CD14-positive monocyte (primary cell): ENCODE measurements around the gene AREG. TPM values are rescaled to one million over a fixed set of nuclear protein-coding genes. Genes with fewer than 3 reads are reported as not detected.
A peak's percentile ranks its signal among the peaks of the same experiment; 100 is the strongest.

Experiments
- DNase-seq, 3 donors: peaks; one replicate each; pipeline ENCODE4 v3.0.0-alpha.2; 2011 to 2022
- H2AFZ ChIP-seq: 2 replicates; pipeline ENCODE4 v1.6.0; 2012; ENCODE audit warnings: mild to moderate bottlenecking, low read depth, low read length, inconsistent platforms; ENCODE audit not compliant: insufficient read depth, poor library complexity, severe bottlenecking
- H3K27ac ChIP-seq, 2 donors: 1 replicate in 1 of 2; 2 replicates in 1 of 2; pipeline ENCODE4 v1.5.1; 2012 to 2013; ENCODE audit warnings: low read length in 2 of 2, control low read depth in 1 of 2, inconsistent platforms in 1 of 2, low read depth in 1 of 2, mild to moderate bottlenecking in 1 of 2
- H3K27me3 ChIP-seq, 2 donors: one replicate each; pipeline versions ENCODE4 v1.6.0 to v1.6.1; 2011 to 2013; ENCODE audit warnings: low read length in 2 of 2; ENCODE audit not compliant: control insufficient read depth in 2 of 2, insufficient read depth in 2 of 2
- H3K36me3 ChIP-seq, 2 donors: replicated peaks in 1 of 2; 1 replicate in 1 of 2; 2 replicates in 1 of 2; pipeline versions ENCODE4 v1.5.1 to v1.6.1; 2012 to 2013; ENCODE audit warnings: low read length in 2 of 2, control low read depth in 1 of 2, inconsistent platforms in 1 of 2, mild to moderate bottlenecking in 1 of 2; ENCODE audit not compliant: insufficient read depth in 2 of 2, control insufficient read depth in 1 of 2
- H3K4me1 ChIP-seq, 2 donors: 1 replicate in 1 of 2; 2 replicates in 1 of 2; pipeline versions ENCODE4 v1.5.1 to v1.6.1; 2012 to 2013; ENCODE audit warnings: low read length in 2 of 2, control low read depth in 1 of 2, inconsistent platforms in 1 of 2, mild to moderate bottlenecking in 1 of 2, moderate library complexity in 1 of 2; ENCODE audit not compliant: insufficient read depth in 2 of 2, control insufficient read depth in 1 of 2
- H3K4me2 ChIP-seq: replicated peaks from 2 replicates; pipeline ENCODE3; 2012; ENCODE audit warnings: low read length, moderate library complexity, mild to moderate bottlenecking; ENCODE audit not compliant: poor library complexity, severe bottlenecking; ENCODE audit errors: extremely low read depth
- H3K4me3 ChIP-seq, 3 experiments: fragments of 200-600 bp in 1 of 3; sonication (generic) in 1 of 3; replicated peaks in 1 of 3; 1 replicate in 2 of 3; 2 replicates in 1 of 3; pipeline ENCODE4 v1.5.1; 2011 to 2013; ENCODE audit warnings: low read length in 3 of 3, mild to moderate bottlenecking in 3 of 3, control low read depth in 2 of 3, low read depth in 2 of 3, inconsistent platforms in 1 of 3, moderate library complexity in 1 of 3
- H3K79me2 ChIP-seq: 2 replicates; pipeline ENCODE4 v1.6.0; 2012; ENCODE audit warnings: mild to moderate bottlenecking, control low read depth, inconsistent platforms, low read length, moderate library complexity; ENCODE audit not compliant: insufficient read depth
- H3K9ac ChIP-seq: 2 replicates; pipeline ENCODE4 v1.6.0; 2017; ENCODE audit warnings: low read length, mild to moderate bottlenecking; ENCODE audit not compliant: insufficient read depth, poor library complexity, severe bottlenecking
- H3K9me3 ChIP-seq, 2 donors: replicated peaks in 1 of 2; 1 replicate in 1 of 2; 2 replicates in 1 of 2; pipeline versions ENCODE4 v1.5.1 to v1.6.1; 2012 to 2013; ENCODE audit warnings: low read length in 2 of 2, control low read depth in 1 of 2; ENCODE audit not compliant: control insufficient read depth in 1 of 2, insufficient read depth in 1 of 2
- H4K20me1 ChIP-seq: 2 replicates; pipeline ENCODE4 v1.6.0; 2012; ENCODE audit warnings: mild to moderate bottlenecking, low read length, control low read depth, moderate library complexity; ENCODE audit not compliant: insufficient read depth
- H3K27ac Mint-ChIP-seq, 7 donors: one replicate each; pipeline ENCODE4 v1.8.0; 2020; ENCODE audit warnings: mild to moderate bottlenecking in 7 of 7, mixed read lengths in 7 of 7, moderate library complexity in 6 of 7, inconsistent platforms in 2 of 7
- H3K27me3 Mint-ChIP-seq, 3 donors: one replicate each; pipeline ENCODE4 v1.8.0; 2021 to 2022; ENCODE audit warnings: low read depth in 3 of 3, mild to moderate bottlenecking in 3 of 3, mixed read lengths in 3 of 3, moderate library complexity in 3 of 3, inconsistent platforms in 1 of 3
- H3K36me3 Mint-ChIP-seq, 2 donors: one replicate each; pipeline ENCODE4 v1.8.0; 2020; ENCODE audit warnings: mixed read lengths in 2 of 2, inconsistent platforms in 1 of 2, mild to moderate bottlenecking in 1 of 2
- H3K4me1 Mint-ChIP-seq: one replicate; pipeline ENCODE4 v1.8.0; 2020; ENCODE audit warnings: mild to moderate bottlenecking, mixed read lengths
- H3K4me3 Mint-ChIP-seq, 2 donors: one replicate each; pipeline ENCODE4 v1.8.0; 2020; ENCODE audit warnings: mild to moderate bottlenecking in 2 of 2, mixed read lengths in 2 of 2, moderate library complexity in 1 of 2
- H3K9me3 Mint-ChIP-seq, 7 donors: one replicate each; pipeline ENCODE4 v1.8.0; 2020 to 2022; ENCODE audit warnings: mixed read lengths in 7 of 7, mild to moderate bottlenecking in 6 of 7, moderate library complexity in 6 of 7, inconsistent platforms in 2 of 7
- WGBS: methylation state at CpG from one replicate; pipeline ENCODE4 v1.1.5; 2013; ENCODE audit warnings: missing lambda C conversion rate; ENCODE audit not compliant: insufficient coverage; 5-methylcytosine and 5-hydroxymethylcytosine counted together
- intact Hi-C, 2 donors: fragments of 100-400 bp; cut with micrococcal nuclease; formaldehyde crosslinking; loops; one replicate each; pipeline versions ENCODE4 v1.15.0 to v1.15.1; 2023
- polyA plus RNA-seq, 3 donors: library from polyadenylated mRNA; depleted of rRNA in 1 of 3; unstranded in 2 of 3; stranded (reverse) in 1 of 3; fragments of 300-500 nt in 2 of 3; fragments of >200 nt in 1 of 3; fragmentation: Illumina TruSeq in 2 of 3; gene quantifications; 1 replicate in 2 of 3; 2 replicates in 1 of 3; pipeline ENCODE4 v1.2.3, GENCODE V29; 2012 to 2021
- TF ChIP-seq, protein P1 (sequence below): fragments of 200-600 bp; IDR thresholded peaks from one replicate; pipeline ENCODE4 v1.8.0; 2022; ENCODE audit warnings: antibody characterized with exemption, mild to moderate bottlenecking

The AREG gene
- polyA plus RNA-seq, 3 donors, result 4.2 to 9.2 (median 9.1) TPM

DNA sequence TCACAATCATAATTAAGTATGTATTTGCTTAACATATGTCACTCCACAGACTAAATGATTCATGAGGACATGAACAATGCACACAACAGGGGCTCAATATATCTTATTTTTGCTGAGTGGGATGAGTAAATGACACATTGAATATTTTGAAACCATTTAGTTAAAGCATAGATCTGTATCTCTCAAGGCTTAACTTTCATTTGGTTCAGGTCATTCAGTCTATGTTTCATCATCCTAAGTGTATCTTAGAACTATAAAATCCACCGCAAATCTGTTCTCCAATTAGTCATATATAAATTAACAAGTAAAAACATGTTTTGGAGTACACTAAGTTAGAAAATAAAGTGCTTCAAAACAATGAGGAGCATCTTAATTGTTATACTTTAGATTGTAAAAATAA is 45.8 kb downstream of the AREG start:
- Mint-ChIP-seq H3K9me3 (no peaks in the 10 kb centered on the region), H3K4me3 (no peak overlapping the region), H3K4me1 (no peaks in the 10 kb centered on the region), H3K27ac (no peak overlapping the region), H3K27me3 (no peaks in the 10 kb centered on the region), H3K36me3 (no peaks in the 10 kb centered on the region)
- Histone ChIP-seq H3K4me2 (no peak overlapping the region), H3K9ac (no peak overlapping the region), H3K27ac (no peak overlapping the region), H4K20me1 (no peaks in the 10 kb centered on the region), H2AFZ (no peak overlapping the region), H3K4me3 (no peak overlapping the region), H3K79me2 (no peaks in the 10 kb centered on the region), H3K9me3 (no peaks in the 10 kb centered on the region), H3K27me3 (no peaks in the 10 kb centered on the region), H3K36me3 (no peaks in the 10 kb centered on the region), H3K4me1 (no peaks in the 10 kb centered on the region)
- no peak for DNase-seq
- intact Hi-C loops, result no loop called here
- TF ChIP-seq, protein P1, sequence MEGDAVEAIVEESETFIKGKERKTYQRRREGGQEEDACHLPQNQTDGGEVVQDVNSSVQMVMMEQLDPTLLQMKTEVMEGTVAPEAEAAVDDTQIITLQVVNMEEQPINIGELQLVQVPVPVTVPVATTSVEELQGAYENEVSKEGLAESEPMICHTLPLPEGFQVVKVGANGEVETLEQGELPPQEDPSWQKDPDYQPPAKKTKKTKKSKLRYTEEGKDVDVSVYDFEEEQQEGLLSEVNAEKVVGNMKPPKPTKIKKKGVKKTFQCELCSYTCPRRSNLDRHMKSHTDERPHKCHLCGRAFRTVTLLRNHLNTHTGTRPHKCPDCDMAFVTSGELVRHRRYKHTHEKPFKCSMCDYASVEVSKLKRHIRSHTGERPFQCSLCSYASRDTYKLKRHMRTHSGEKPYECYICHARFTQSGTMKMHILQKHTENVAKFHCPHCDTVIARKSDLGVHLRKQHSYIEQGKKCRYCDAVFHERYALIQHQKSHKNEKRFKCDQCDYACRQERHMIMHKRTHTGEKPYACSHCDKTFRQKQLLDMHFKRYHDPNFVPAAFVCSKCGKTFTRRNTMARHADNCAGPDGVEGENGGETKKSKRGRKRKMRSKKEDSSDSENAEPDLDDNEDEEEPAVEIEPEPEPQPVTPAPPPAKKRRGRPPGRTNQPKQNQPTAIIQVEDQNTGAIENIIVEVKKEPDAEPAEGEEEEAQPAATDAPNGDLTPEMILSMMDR, result no peak
- no CpG with 5 or more reads among the region's 1 CpG for WGBS

DNA sequence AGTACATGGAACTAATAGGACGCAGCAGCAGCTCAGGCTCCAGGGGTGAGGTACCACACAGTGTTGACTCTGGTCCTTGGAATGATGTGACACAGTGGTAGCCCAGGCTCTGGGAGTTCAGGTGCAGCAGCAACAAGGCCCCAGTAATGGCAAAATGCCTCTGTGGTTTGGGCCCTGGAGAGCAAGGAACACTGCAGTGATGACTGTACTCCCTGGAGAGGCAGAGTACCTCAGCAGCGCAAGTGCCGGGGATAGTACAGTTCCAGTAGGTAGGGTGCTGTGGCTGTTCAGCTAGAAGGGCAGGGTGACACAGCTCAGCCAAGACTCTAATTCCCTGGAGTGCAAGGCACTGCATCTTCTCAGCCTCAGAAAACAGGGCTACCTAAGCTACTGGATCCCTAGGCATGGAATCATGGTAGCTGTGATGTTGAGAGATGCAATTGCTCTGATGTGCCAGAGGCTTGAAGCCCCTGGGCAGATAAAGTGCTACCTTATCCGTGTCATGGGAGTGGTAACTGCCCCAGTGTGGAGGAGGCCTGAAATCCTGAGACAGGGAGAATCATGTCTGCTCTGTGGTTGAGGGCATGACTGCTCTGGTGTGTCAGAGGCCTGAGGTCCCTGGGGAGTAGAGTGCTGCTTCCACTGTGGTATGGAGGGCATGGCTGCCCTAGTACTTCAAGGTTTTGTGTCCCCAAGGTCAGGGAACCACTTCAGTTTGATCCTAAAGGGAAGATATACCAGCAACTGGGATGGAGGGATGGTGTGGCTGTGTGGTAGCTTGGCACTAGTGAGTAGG is 55.2 kb downstream of the AREG start:
- Histone ChIP-seq H3K27me3 (no peaks in the 10 kb centered on the region), H3K36me3 (no peaks in the 10 kb centered on the region), H3K27ac (no peak overlapping the region), H2AFZ (no peak overlapping the region), H3K4me1 (no peaks in the 10 kb centered on the region), H3K9ac (no peak overlapping the region), H3K4me3 (no peak overlapping the region), H4K20me1 (no peaks in the 10 kb centered on the region), H3K79me2 (no peaks in the 10 kb centered on the region), H3K4me2 (no peak overlapping the region), H3K9me3 (peaks cover 0 to 2% of the 10 kb centered on the region in 2 donors)
- Mint-ChIP-seq H3K9me3 (peaks cover 0 to 4% (median 3%) of the 10 kb centered on the region in 7 donors), H3K4me3 (no peak overlapping the region), H3K36me3 (no peaks in the 10 kb centered on the region), H3K27me3 (peaks cover 0 to 1% (median 0%) of the 10 kb centered on the region in 3 donors), H3K27ac (peak overlapping the region in 1 of 7 donors; percentile 66), H3K4me1 (no peaks in the 10 kb centered on the region)
- intact Hi-C loops, result no loop called here
- 97% methylated on average over 3 of the region's 4 CpGs for WGBS
- TF ChIP-seq, protein P1, result no peak
- DNase-seq, result no peak
